Endothelial cell of umbilical vein (primary cell): Measurements from ENCODE around the gene ULK2.

Experiments
- CTCF ChIP-seq, 2 donors: IDR thresholded peaks; 1 replicate in 1 of 2; 2 replicates in 1 of 2; pipeline ENCODE4 v1.5.1; 2011; ENCODE audit warnings: low read length in 2 of 2, mild to moderate bottlenecking in 2 of 2, moderate library complexity in 2 of 2, control low read depth in 1 of 2, inconsistent platforms in 1 of 2, low read depth in 1 of 2; ENCODE audit not compliant: insufficient read depth in 1 of 2; ENCODE audit errors: extremely low read depth in 1 of 2
- EZH2 ChIP-seq: IDR thresholded peaks from 2 replicates; pipeline ENCODE4 v1.6.1; 2012; ENCODE audit warnings: borderline replicate concordance, low read depth, mild to moderate bottlenecking, moderate library complexity, low read length, inconsistent platforms; ENCODE audit not compliant: severe bottlenecking
- FOS ChIP-seq: IDR thresholded peaks from 2 replicates; pipeline ENCODE4 v1.6.1; 2011; ENCODE audit warnings: mild to moderate bottlenecking, low read length, moderate library complexity, borderline replicate concordance; ENCODE audit not compliant: insufficient read depth
- GATA2 ChIP-seq: IDR thresholded peaks from 2 replicates; pipeline ENCODE4 v1.7.0; 2011; ENCODE audit warnings: low read depth, mild to moderate bottlenecking, moderate library complexity, mixed read lengths, low read length; ENCODE audit not compliant: insufficient read length, insufficient read depth
- JUN ChIP-seq: IDR thresholded peaks from 2 replicates; pipeline ENCODE4 v1.6.1; 2011; ENCODE audit warnings: borderline replicate concordance, low read depth; ENCODE audit not compliant: insufficient read length, insufficient read depth
- MAX ChIP-seq: IDR thresholded peaks from 2 replicates; pipeline ENCODE4 v1.6.1; 2011; ENCODE audit not compliant: insufficient read depth, insufficient read length
- MYC ChIP-seq: IDR thresholded peaks from one replicate; pipeline ENCODE4 v1.6.1; 2011; ENCODE audit warnings: mild to moderate bottlenecking, low read depth, low read length
- POLR2A ChIP-seq: IDR thresholded peaks from 2 replicates; pipeline ENCODE4 v1.6.1; 2012; ENCODE audit warnings: low read depth, mild to moderate bottlenecking, control low read depth, low read length
- POLR2AphosphoS5 ChIP-seq: IDR thresholded peaks from 2 replicates; pipeline ENCODE4 v1.6.1; 2012; ENCODE audit warnings: low read depth, mild to moderate bottlenecking, control low read depth, low read length, moderate library complexity; ENCODE audit not compliant: insufficient read depth

GRCh38 chr17:19755392-19755791, 112.3 kb downstream of the ULK2 start:
- TF ChIP-seq EZH2, result no peak
- TF ChIP-seq CTCF (IDR thresholded peaks at IDR 0.05; ENCODE audit: extremely low read depth in 1 of 2, insufficient read depth in 1 of 2, low read depth in 1 of 2, low read length in 2 of 2), result no peak
- no peak for TF ChIP-seq POLR2A
- TF ChIP-seq MYC, result no peak
- no peak for TF ChIP-seq FOS
- no peak for TF ChIP-seq JUN
- TF ChIP-seq MAX, result no peak
- no peak for TF ChIP-seq POLR2AphosphoS5
- no peak for TF ChIP-seq GATA2
